ENCODE data around the gene EEF2.

EEF2 gene

DNA sequence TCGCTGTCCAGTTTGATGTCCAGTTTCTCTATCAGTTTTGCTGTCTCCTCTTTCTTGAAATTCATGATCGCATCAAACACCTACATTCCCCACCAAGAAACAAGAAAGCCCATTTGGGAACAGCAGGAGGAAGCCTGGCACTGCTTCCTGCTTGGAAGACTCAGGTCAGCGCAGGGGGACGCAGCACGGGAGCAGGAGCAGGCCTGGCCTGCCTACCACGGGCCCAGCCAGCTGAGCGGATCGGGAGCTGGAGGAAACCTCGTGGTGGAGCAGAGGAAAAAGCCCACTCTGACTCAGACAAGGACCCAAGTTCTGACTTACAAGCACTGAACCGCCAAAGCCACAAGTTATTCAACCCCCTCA is 3.9 kb downstream of the EEF2 start:
- peaks cover 32% of the 10 kb centered on the region for H3K79me2 ChIP-seq (ENCODE audit: control insufficient read depth, insufficient read depth, low read length, poor library complexity)
- no peak overlapping the region for H3K23ac ChIP-seq (ENCODE audit: low read length)
- no peak overlapping the region for H2BK120ac ChIP-seq (ENCODE audit: insufficient read depth, low read length, poor library complexity)
- H2BK5ac ChIP-seq (ENCODE audit: low read depth, low read length, poor library complexity): no peak overlapping the region
- no peak overlapping the region for H4K12ac ChIP-seq (ENCODE audit: low read depth, low read length)
- H3K4me3 ChIP-seq (ENCODE audit: low read depth, low read length): no peak overlapping the region
- peaks cover 7% of the 10 kb centered on the region for H3K79me1 ChIP-seq (ENCODE audit: low read length)
- WGBS (ENCODE audit: extremely low coverage, insufficient coverage, insufficient read length): no CpG with 5 or more reads among the region's 10 CpGs
- H3K4ac ChIP-seq (ENCODE audit: low read depth, low read length): peak overlapping the region; percentile 84
- H3K9ac ChIP-seq (ENCODE audit: low read length): no peak overlapping the region
- no peak overlapping the region for H3K27ac ChIP-seq (ENCODE audit: low read depth, low read length)
- no peaks in the 10 kb centered on the region for H3K27me3 ChIP-seq (ENCODE audit: insufficient read depth, low read length)
- H4K91ac ChIP-seq (ENCODE audit: low read depth, low read length): no peak overlapping the region
- DNase-seq: no peak
- H3K14ac ChIP-seq (ENCODE audit: low read length): no peak overlapping the region
- no peak overlapping the region for H3K18ac ChIP-seq (ENCODE audit: low read length)
- H3K36me3 ChIP-seq (ENCODE audit: control insufficient read depth in 1 of 2, insufficient read depth in 2 of 2, low read length in 2 of 2): peaks cover 79 to 80% of the 10 kb centered on the region in 2 experiments
- H2AFZ ChIP-seq (ENCODE audit: insufficient read depth, low read length, poor library complexity): no peak overlapping the region
- peaks cover 16% of the 10 kb centered on the region for H3K9me3 ChIP-seq (ENCODE audit: insufficient read depth, low read depth, low read length)
- no peak overlapping the region for H3K4me2 ChIP-seq (ENCODE audit: low read length)
- H2AK5ac ChIP-seq (ENCODE audit: low read length): no peak overlapping the region
- H4K8ac ChIP-seq (ENCODE audit: low read depth, low read length): no peak overlapping the region
- peaks cover 7 to 15% of the 10 kb centered on the region in 2 experiments for H3K4me1 ChIP-seq (ENCODE audit: control insufficient read depth in 1 of 2, insufficient read depth in 2 of 2, low read length in 2 of 2)
- H2BK12ac ChIP-seq (ENCODE audit: low read length): no peak overlapping the region

- no peak overlapping the region for H2AK5ac ChIP-seq (ENCODE audit: low read length)
- WGBS (ENCODE audit: extremely low coverage, insufficient coverage, insufficient read length): no CpG with 5 or more reads among the region's 31 CpGs
- H2BK12ac ChIP-seq (ENCODE audit: low read length): no peak overlapping the region
- no peak overlapping the region for H3K4me3 ChIP-seq (ENCODE audit: low read depth, low read length)
- H3K4ac ChIP-seq (ENCODE audit: low read depth, low read length): peak overlapping the region; percentile 59
- H3K79me2 ChIP-seq (ENCODE audit: control insufficient read depth, insufficient read depth, low read length, poor library complexity): peaks cover 32% of the 10 kb centered on the region
- H3K9me3 ChIP-seq (ENCODE audit: insufficient read depth, low read depth, low read length): peaks cover 16% of the 10 kb centered on the region
- H3K23ac ChIP-seq (ENCODE audit: low read length): no peak overlapping the region
- no peak overlapping the region for H2BK5ac ChIP-seq (ENCODE audit: low read depth, low read length, poor library complexity)
- no peak overlapping the region for H3K4me2 ChIP-seq (ENCODE audit: low read length)
- no peak overlapping the region for H4K12ac ChIP-seq (ENCODE audit: low read depth, low read length)
- H3K79me1 ChIP-seq (ENCODE audit: low read length): peaks cover 7% of the 10 kb centered on the region
- H4K91ac ChIP-seq (ENCODE audit: low read depth, low read length): no peak overlapping the region
- no peak overlapping the region for H3K18ac ChIP-seq (ENCODE audit: low read length)
- no peak overlapping the region for H2BK120ac ChIP-seq (ENCODE audit: insufficient read depth, low read length, poor library complexity)
- H3K27ac ChIP-seq (ENCODE audit: low read depth, low read length): no peak overlapping the region
- H2AFZ ChIP-seq (ENCODE audit: insufficient read depth, low read length, poor library complexity): no peak overlapping the region
- peaks cover 86 to 87% of the 10 kb centered on the region in 2 experiments for H3K36me3 ChIP-seq (ENCODE audit: control insufficient read depth in 1 of 2, insufficient read depth in 2 of 2, low read length in 2 of 2)
- DNase-seq: no peak
- H3K27me3 ChIP-seq (ENCODE audit: insufficient read depth, low read length): no peaks in the 10 kb centered on the region
- H3K4me1 ChIP-seq (ENCODE audit: control insufficient read depth in 1 of 2, insufficient read depth in 2 of 2, low read length in 2 of 2): peaks cover 6 to 12% of the 10 kb centered on the region in 2 experiments
- H4K8ac ChIP-seq (ENCODE audit: low read depth, low read length): no peak overlapping the region
- H3K14ac ChIP-seq (ENCODE audit: low read length): no peak overlapping the region
- H3K9ac ChIP-seq (ENCODE audit: low read length): no peak overlapping the region
These were observed 4.7 kb downstream of the EEF2 start for GRCh38 chr19:3980353-3981251.

DNA sequence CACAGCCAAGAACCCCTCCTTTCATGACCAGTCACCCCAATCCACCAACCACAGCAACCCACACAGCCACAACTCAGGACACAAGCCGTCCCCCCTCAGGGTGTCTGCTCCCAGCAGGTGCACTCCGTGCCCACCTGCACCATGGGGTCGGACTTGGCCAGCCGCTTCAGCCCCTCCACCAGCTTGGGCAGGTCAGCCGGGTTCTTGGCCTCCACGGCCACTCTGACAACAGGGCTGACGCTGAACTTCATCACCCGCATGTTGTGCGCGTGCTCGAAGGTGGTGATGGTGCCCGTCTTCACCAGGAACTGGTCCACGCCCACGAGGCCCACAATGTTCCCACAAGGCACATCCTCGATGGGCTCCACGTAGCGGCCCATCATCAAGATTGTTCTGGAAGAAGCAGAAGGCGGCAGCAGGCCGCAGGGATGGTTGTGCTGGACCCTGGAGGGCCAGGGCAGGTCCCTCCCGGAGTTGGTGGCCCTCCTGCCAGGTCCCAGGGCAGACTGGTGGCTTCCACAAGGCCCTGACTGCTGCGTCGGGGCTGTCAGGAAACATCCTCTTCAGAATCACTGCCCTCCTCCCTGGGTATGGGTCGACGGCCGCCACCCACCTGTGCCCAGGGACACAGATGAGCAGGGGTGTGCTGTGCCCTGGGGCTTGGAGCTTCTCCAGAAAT is 5.5 kb downstream of the EEF2 start:
- no peak overlapping the region for H3K23ac ChIP-seq (ENCODE audit: low read length)
- no peak for DNase-seq
- H3K27ac ChIP-seq (ENCODE audit: low read depth, low read length): no peak overlapping the region
- no peak overlapping the region for H2AFZ ChIP-seq (ENCODE audit: insufficient read depth, low read length, poor library complexity)
- H3K14ac ChIP-seq (ENCODE audit: low read length): no peak overlapping the region
- H3K36me3 ChIP-seq (ENCODE audit: control insufficient read depth in 1 of 2, insufficient read depth in 2 of 2, low read length in 2 of 2): peaks cover 93% of the 10 kb centered on the region in 2 experiments
- no peaks in the 10 kb centered on the region for H3K27me3 ChIP-seq (ENCODE audit: insufficient read depth, low read length)
- H4K12ac ChIP-seq (ENCODE audit: low read depth, low read length): no peak overlapping the region
- WGBS (ENCODE audit: extremely low coverage, insufficient coverage, insufficient read length): no CpG with 5 or more reads among the region's 25 CpGs
- peaks cover 3% of the 10 kb centered on the region for H3K79me1 ChIP-seq (ENCODE audit: low read length)
- H3K4me1 ChIP-seq (ENCODE audit: control insufficient read depth in 1 of 2, insufficient read depth in 2 of 2, low read length in 2 of 2): peaks cover 6 to 12% of the 10 kb centered on the region in 2 experiments
- H3K9me3 ChIP-seq (ENCODE audit: insufficient read depth, low read depth, low read length): peaks cover 16% of the 10 kb centered on the region
- H3K79me2 ChIP-seq (ENCODE audit: control insufficient read depth, insufficient read depth, low read length, poor library complexity): peaks cover 28% of the 10 kb centered on the region
- no peak overlapping the region for H2AK5ac ChIP-seq (ENCODE audit: low read length)
- no peak overlapping the region for H4K8ac ChIP-seq (ENCODE audit: low read depth, low read length)
- no peak overlapping the region for H3K4me2 ChIP-seq (ENCODE audit: low read length)
- H3K4ac ChIP-seq (ENCODE audit: low read depth, low read length): peak overlapping the region; percentile 59
- H2BK5ac ChIP-seq (ENCODE audit: low read depth, low read length, poor library complexity): no peak overlapping the region
- H3K4me3 ChIP-seq (ENCODE audit: low read depth, low read length): no peak overlapping the region
- no peak overlapping the region for H3K18ac ChIP-seq (ENCODE audit: low read length)
- no peak overlapping the region for H2BK12ac ChIP-seq (ENCODE audit: low read length)
- H3K9ac ChIP-seq (ENCODE audit: low read length): no peak overlapping the region
- no peak overlapping the region for H2BK120ac ChIP-seq (ENCODE audit: insufficient read depth, low read length, poor library complexity)
- H4K91ac ChIP-seq (ENCODE audit: low read depth, low read length): no peak overlapping the region

GRCh38 chr19:3979289-3979673 is 6.0 kb downstream of the EEF2 start:
- H4K8ac ChIP-seq (ENCODE audit: low read depth, low read length): no peak overlapping the region
- no peak overlapping the region for H3K27ac ChIP-seq (ENCODE audit: low read depth, low read length)
- no peak overlapping the region for H2BK120ac ChIP-seq (ENCODE audit: insufficient read depth, low read length, poor library complexity)
- no peak overlapping the region for H3K9ac ChIP-seq (ENCODE audit: low read length)
- peaks cover 6 to 12% of the 10 kb centered on the region in 2 experiments for H3K4me1 ChIP-seq (ENCODE audit: control insufficient read depth in 1 of 2, insufficient read depth in 2 of 2, low read length in 2 of 2)
- H2AFZ ChIP-seq (ENCODE audit: insufficient read depth, low read length, poor library complexity): no peak overlapping the region
- H2AK5ac ChIP-seq (ENCODE audit: low read length): no peak overlapping the region
- no peak overlapping the region for H4K12ac ChIP-seq (ENCODE audit: low read depth, low read length)
- peaks cover 92 to 93% of the 10 kb centered on the region in 2 experiments for H3K36me3 ChIP-seq (ENCODE audit: control insufficient read depth in 1 of 2, insufficient read depth in 2 of 2, low read length in 2 of 2)
- H4K91ac ChIP-seq (ENCODE audit: low read depth, low read length): no peak overlapping the region
- peak overlapping the region; percentile 10 for H3K4ac ChIP-seq (ENCODE audit: low read depth, low read length)
- no peak overlapping the region for H3K23ac ChIP-seq (ENCODE audit: low read length)
- no CpG with 5 or more reads among the region's 18 CpGs for WGBS (ENCODE audit: extremely low coverage, insufficient coverage, insufficient read length)
- H3K9me3 ChIP-seq (ENCODE audit: insufficient read depth, low read depth, low read length): peaks cover 16% of the 10 kb centered on the region
- H3K79me1 ChIP-seq (ENCODE audit: low read length): no peaks in the 10 kb centered on the region
- no peak overlapping the region for H3K4me2 ChIP-seq (ENCODE audit: low read length)
- H2BK5ac ChIP-seq (ENCODE audit: low read depth, low read length, poor library complexity): no peak overlapping the region
- H2BK12ac ChIP-seq (ENCODE audit: low read length): no peak overlapping the region
- H3K4me3 ChIP-seq (ENCODE audit: low read depth, low read length): no peak overlapping the region
- no peak overlapping the region for H3K14ac ChIP-seq (ENCODE audit: low read length)
- peaks cover 22% of the 10 kb centered on the region for H3K79me2 ChIP-seq (ENCODE audit: control insufficient read depth, insufficient read depth, low read length, poor library complexity)
- no peaks in the 10 kb centered on the region for H3K27me3 ChIP-seq (ENCODE audit: insufficient read depth, low read length)
- DNase-seq: no peak
- H3K18ac ChIP-seq (ENCODE audit: low read length): no peak overlapping the region
